ENCODE data around the gene NLRP8. TPM values are rescaled to one million over a fixed set of nuclear protein-coding genes. Genes with fewer than 3 reads are reported as not detected.
"Not testable (repeated sequence)": the region's sequence is repeated elsewhere in the genome, so short reads cannot be mapped to it uniquely, and the experiment has no call there.

The NLRP8 gene
- total RNA-seq, 1 experiment from 2014 or later = not detected

- no peaks in the 10 kb centered on the region for H3K79me2 ChIP-seq (ENCODE audit: low read length)
- H3K36me3 ChIP-seq (ENCODE audit: low read depth, low read length) = no peaks in the 10 kb centered on the region
- TF ChIP-seq EZH2phosphoT487 (IDR thresholded peaks at IDR 0.05; ENCODE audit: borderline replicate concordance, low read length) (no peak), EZH2 (IDR thresholded peaks at IDR 0.05; ENCODE audit: low read length, unreplicated experiment) (no peak)
- TF ChIP-seq, protein P1, sequence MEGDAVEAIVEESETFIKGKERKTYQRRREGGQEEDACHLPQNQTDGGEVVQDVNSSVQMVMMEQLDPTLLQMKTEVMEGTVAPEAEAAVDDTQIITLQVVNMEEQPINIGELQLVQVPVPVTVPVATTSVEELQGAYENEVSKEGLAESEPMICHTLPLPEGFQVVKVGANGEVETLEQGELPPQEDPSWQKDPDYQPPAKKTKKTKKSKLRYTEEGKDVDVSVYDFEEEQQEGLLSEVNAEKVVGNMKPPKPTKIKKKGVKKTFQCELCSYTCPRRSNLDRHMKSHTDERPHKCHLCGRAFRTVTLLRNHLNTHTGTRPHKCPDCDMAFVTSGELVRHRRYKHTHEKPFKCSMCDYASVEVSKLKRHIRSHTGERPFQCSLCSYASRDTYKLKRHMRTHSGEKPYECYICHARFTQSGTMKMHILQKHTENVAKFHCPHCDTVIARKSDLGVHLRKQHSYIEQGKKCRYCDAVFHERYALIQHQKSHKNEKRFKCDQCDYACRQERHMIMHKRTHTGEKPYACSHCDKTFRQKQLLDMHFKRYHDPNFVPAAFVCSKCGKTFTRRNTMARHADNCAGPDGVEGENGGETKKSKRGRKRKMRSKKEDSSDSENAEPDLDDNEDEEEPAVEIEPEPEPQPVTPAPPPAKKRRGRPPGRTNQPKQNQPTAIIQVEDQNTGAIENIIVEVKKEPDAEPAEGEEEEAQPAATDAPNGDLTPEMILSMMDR (conservative IDR thresholded peaks at IDR 0.05; ENCODE audit: low read depth, low read length) = no peak
- intact Hi-C loops (cut with micrococcal nuclease) = no loop called here
- no peak overlapping the region for H3K27ac ChIP-seq (ENCODE audit: low read length)
- no peak overlapping the region for H3K9ac ChIP-seq (ENCODE audit: low read length)
- peaks cover 21% of the 10 kb centered on the region; the same call in 1 of the 2 replicates for H3K27me3 ChIP-seq (ENCODE audit: low read length)
- H3K4me3 ChIP-seq (ENCODE audit: low read length) = no peak overlapping the region
- no TSS peak for BruUV-seq (replicated peaks)
- H4K20me1 ChIP-seq (ENCODE audit: low read length) = no peaks in the 10 kb centered on the region
- H3K4me2 ChIP-seq (ENCODE audit: low read length) = no peak overlapping the region
- H3K9me3 ChIP-seq (ENCODE audit: low read length) = no peaks in the 10 kb centered on the region
- ChIA-PET POLR2A (ENCODE audit: unreplicated experiment) (no interaction called here), CTCF (no interaction called here)
- no peak overlapping the region for H2AFZ ChIP-seq (ENCODE audit: low read length)
- no peaks in the 10 kb centered on the region for H3K9me2 ChIP-seq (replicated peaks; ENCODE audit: low read length)
- ATAC-seq = no peak
- H3K4me1 ChIP-seq (ENCODE audit: insufficient read depth, low read length) = no peaks in the 10 kb centered on the region
- no peak for DNase-seq
- H3F3A ChIP-seq (ENCODE audit: low read length, unreplicated experiment) = no peaks in the 10 kb centered on the region
Observed at GRCh38 chr19:56014765-56015164, 67.1 kb downstream of the NLRP8 start.

GRCh38 chr19:56015756-56016155, 68.1 kb downstream of the NLRP8 start:
- H3K27ac ChIP-seq (ENCODE audit: low read length) = no peak overlapping the region
- peak; percentile 47 for DNase-seq

DNA sequence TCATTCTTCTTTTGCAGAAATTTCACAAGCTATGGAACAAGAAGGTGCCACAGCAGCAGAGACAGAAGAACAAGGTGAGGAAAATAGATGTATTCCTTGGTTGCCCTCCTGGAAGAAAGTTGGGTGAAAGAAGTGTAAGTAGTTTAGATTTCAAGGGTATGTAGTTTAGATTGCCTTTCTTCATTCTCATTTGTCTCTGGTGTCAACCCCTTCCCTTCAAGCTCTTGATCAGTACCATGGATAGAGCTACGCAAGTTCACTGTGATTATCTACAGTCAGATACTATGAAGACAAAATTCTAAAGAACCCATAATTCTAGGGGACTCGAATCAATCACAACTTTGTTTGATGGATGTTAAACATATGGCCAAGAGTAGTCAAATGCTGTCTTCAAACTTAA, 71.7 kb downstream of the NLRP8 start:
- POLR2A ChIA-PET (ENCODE audit: unreplicated experiment); ATAC-seq; H3K4me2 ChIP-seq (ENCODE audit: low read length); DNase-seq; BruUV-seq (replicated peaks); intact Hi-C loops (cut with micrococcal nuclease); H3K9me2 ChIP-seq (replicated peaks; ENCODE audit: low read length); H3K9me3 ChIP-seq (ENCODE audit: low read length); CTCF ChIA-PET; H3K27ac ChIP-seq (ENCODE audit: low read length); H3K4me3 ChIP-seq (ENCODE audit: low read length); H3F3A ChIP-seq (ENCODE audit: low read length, unreplicated experiment); H3K4me1 ChIP-seq (ENCODE audit: insufficient read depth, low read length); H3K36me3 ChIP-seq (ENCODE audit: low read depth, low read length); H2AFZ ChIP-seq (ENCODE audit: low read length); H4K20me1 ChIP-seq (ENCODE audit: low read length); H3K79me2 ChIP-seq (ENCODE audit: low read length); H3K9ac ChIP-seq (ENCODE audit: low read length): not testable (repeated sequence)
- H3K27me3 ChIP-seq (ENCODE audit: low read length) = peaks cover 21% of the 10 kb centered on the region

More at GRCh38 chr19:56015756-56016155, 68.1 kb downstream of the NLRP8 start:
- H3K9ac ChIP-seq (ENCODE audit: low read length) = no peak overlapping the region
- peaks cover 16% of the 10 kb centered on the region; the same call in 1 of the 2 replicates for H3K27me3 ChIP-seq (ENCODE audit: low read length)
- ATAC-seq = no peak
- POLR2A ChIA-PET (ENCODE audit: unreplicated experiment) = no interaction called here
- H3K36me3 ChIP-seq (ENCODE audit: low read depth, low read length) = no peaks in the 10 kb centered on the region
- H3K4me3 ChIP-seq (ENCODE audit: low read length) = no peak overlapping the region
- H3K9me2 ChIP-seq (replicated peaks; ENCODE audit: low read length) = no peaks in the 10 kb centered on the region
- H3K9me3 ChIP-seq (ENCODE audit: low read length) = no peaks in the 10 kb centered on the region
- no peaks in the 10 kb centered on the region for H3F3A ChIP-seq (ENCODE audit: low read length, unreplicated experiment)
- no peaks in the 10 kb centered on the region for H3K79me2 ChIP-seq (ENCODE audit: low read length)
- no peak overlapping the region for H2AFZ ChIP-seq (ENCODE audit: low read length)
- intact Hi-C loops (cut with micrococcal nuclease) = no loop called here
- TF ChIP-seq EZH2 (IDR thresholded peaks at IDR 0.05; ENCODE audit: low read length, unreplicated experiment) = no peak
- no peak for TF ChIP-seq EZH2phosphoT487 (IDR thresholded peaks at IDR 0.05; ENCODE audit: borderline replicate concordance, low read length)
- TF ChIP-seq, protein P1 (conservative IDR thresholded peaks at IDR 0.05; ENCODE audit: low read depth, low read length) = no peak
- H3K4me1 ChIP-seq (ENCODE audit: insufficient read depth, low read length) = no peaks in the 10 kb centered on the region
- H3K4me2 ChIP-seq (ENCODE audit: low read length) = no peak overlapping the region
- CTCF ChIA-PET = no interaction called here
- no peaks in the 10 kb centered on the region for H4K20me1 ChIP-seq (ENCODE audit: low read length)
- no TSS peak for BruUV-seq (replicated peaks)

DNA sequence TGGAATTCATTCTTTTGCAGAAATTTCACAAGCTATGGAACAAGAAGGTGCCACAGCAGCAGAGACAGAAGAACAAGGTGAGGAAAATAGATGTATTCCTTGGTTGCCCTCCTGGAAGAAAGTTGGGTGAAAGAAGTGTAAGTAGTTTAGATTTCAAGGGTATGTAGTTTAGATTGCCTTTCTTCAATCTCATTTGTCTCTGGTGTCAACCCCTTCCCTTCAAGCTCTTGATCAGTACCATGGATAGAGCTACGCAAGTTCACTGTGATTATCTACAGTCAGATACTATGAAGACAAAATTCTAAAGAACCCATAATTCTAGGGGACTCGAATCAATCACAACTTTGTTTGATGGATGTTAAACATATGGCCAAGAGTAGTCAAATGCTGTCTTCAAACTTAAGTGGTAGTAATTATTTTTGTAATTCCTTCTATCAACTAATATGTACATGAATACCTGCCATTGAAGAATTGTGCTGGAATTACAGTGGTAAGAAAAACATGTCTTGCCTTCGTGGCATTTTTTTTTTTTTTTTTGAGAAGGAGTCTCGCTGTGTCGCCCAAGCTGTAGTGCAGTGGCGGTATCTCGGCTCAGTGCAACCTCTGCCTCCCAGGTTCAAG, 72.8 kb downstream of the NLRP8 start:
- H3K9me3 ChIP-seq (ENCODE audit: low read length); H3F3A ChIP-seq (ENCODE audit: low read length, unreplicated experiment); H3K36me3 ChIP-seq (ENCODE audit: low read depth, low read length); H3K9me2 ChIP-seq (replicated peaks; ENCODE audit: low read length); H3K9ac ChIP-seq (ENCODE audit: low read length); H4K20me1 ChIP-seq (ENCODE audit: low read length); CTCF ChIA-PET; BruUV-seq (replicated peaks); H2AFZ ChIP-seq (ENCODE audit: low read length); intact Hi-C loops (cut with micrococcal nuclease); H3K79me2 ChIP-seq (ENCODE audit: low read length); ATAC-seq; POLR2A ChIA-PET (ENCODE audit: unreplicated experiment); H3K27ac ChIP-seq (ENCODE audit: low read length); H3K4me1 ChIP-seq (ENCODE audit: insufficient read depth, low read length); DNase-seq; H3K4me3 ChIP-seq (ENCODE audit: low read length); H3K4me2 ChIP-seq (ENCODE audit: low read length): not testable (repeated sequence)
- peaks cover 21% of the 10 kb centered on the region for H3K27me3 ChIP-seq (ENCODE audit: low read length)

Data from PC-3 (cell line).